AML-193 (cell line): ENCODE results near the gene BOD1.
A peak's percentile ranks its signal among the peaks of the same experiment; 100 is the strongest.
"Not testable (repeated sequence)": the region's sequence is repeated elsewhere in the genome, so short reads cannot be mapped to it uniquely, and the experiment has no call there.

Experiments used
- DNase-seq, 2 experiments: peaks; one replicate each; lab custom pipeline; 2025; lab: John Stamatoyannopoulos, UW

The BOD1 gene

GRCh38 chr5:173615884-173616576, 420 bp downstream of the BOD1 start:
- DNase-seq: peak; percentile 63 to 70

GRCh38 chr5:173614591-173614990, 1.9 kb downstream of the BOD1 start:
- DNase-seq: no peak

- no peak for DNase-seq
Observed at GRCh38 chr5:173613433-173614159, 2.9 kb downstream of the BOD1 start.

- DNase-seq: no peak
Observed at GRCh38 chr5:173612948-173613347, 3.5 kb downstream of the BOD1 start.

GRCh38 chr5:173611706-173612105, 4.7 kb downstream of the BOD1 start:
- DNase-seq: no peak

GRCh38 chr5:173604141-173604540, 12.3 kb downstream of the BOD1 start:
- no peak for DNase-seq

GRCh38 chr5:173602423-173602822, 14.0 kb downstream of the BOD1 start:
- DNase-seq: peak; percentile 30 to 31

- DNase-seq: no peak
Observed at GRCh38 chr5:173598686-173599085, 17.8 kb downstream of the BOD1 start.

GRCh38 chr5:173597304-173597703, 19.1 kb downstream of the BOD1 start:
- no peak for DNase-seq

GRCh38 chr5:173595841-173596240, 20.6 kb downstream of the BOD1 start:
- no peak for DNase-seq

GRCh38 chr5:173594061-173594460, 22.4 kb downstream of the BOD1 start:
- no peak for DNase-seq

- DNase-seq: peak; percentile 10 to 23
Observed at GRCh38 chr5:173592050-173592669, 24.3 kb downstream of the BOD1 start.

GRCh38 chr5:173591056-173591514, 25.4 kb downstream of the BOD1 start:
- DNase-seq: no peak

GRCh38 chr5:173590436-173591055, 25.9 kb downstream of the BOD1 start:
- no peak for DNase-seq

- not testable (repeated sequence) for DNase-seq
Observed at GRCh38 chr5:173586133-173586532, 30.3 kb downstream of the BOD1 start.

GRCh38 chr5:173583346-173583745, 33.1 kb downstream of the BOD1 start:
- no peak for DNase-seq

- DNase-seq: no peak
Observed at GRCh38 chr5:173582216-173583111, 34.0 kb downstream of the BOD1 start.

GRCh38 chr5:173581408-173582215, 34.8 kb downstream of the BOD1 start:
- no peak for DNase-seq

GRCh38 chr5:173578947-173579615, 37.4 kb downstream of the BOD1 start:
- DNase-seq: no peak

GRCh38 chr5:173577817-173578216, 38.6 kb downstream of the BOD1 start:
- DNase-seq: no peak
